Measurements from ENCODE around the gene VWDE.
"Not testable (repeated sequence)": the region's sequence is repeated elsewhere in the genome, so short reads cannot be mapped to it uniquely, and the experiment has no call there.

VWDE gene

DNA sequence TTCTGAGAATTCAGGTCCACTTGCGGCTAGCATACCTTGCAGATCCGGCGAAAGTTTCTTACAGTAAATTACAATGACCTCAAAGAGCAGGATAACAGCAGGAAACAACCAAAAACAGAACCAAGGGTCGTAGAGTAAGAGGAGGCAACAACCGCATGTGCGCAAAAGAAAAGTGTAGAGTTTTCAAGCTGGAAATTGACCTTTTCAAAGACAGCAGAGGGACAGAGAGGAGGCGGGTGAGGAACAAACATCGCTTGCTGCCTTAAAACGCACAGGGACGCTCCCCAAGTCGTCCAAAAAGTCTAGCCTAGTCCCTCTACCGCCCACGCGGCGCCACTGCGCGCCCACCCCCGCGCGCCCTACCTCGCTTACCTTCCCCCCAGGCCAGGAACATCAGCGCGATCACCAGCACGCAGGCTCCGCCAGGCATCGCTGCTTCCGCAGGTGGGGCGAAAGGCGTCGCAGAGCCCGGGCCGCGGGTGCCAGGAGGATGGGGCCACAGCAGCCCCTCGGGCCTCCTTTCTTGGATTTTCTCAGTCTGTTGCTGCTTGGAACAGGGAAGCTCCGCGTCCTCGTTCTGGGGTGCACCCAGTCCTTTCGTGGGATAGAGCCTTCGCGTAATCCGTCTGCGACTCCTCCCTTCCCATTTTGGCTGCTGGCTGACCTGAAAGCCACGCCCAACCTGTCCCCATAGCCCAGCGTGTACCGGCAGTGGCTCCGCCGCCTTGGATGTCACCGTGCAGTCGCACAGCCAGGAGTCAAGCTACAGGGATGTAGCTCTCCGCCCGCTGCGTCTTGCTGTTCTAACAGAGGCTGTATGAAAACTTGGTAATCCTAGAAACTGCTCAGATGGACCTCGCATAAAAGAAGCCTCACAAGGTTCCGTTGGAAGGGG lies at the start of gene VWDE:
Gene VWDE, minus strand, starts transcription at position 579 of the 895 bp plus-strand sequence. Its CDS starts 149 bp downstream, at position 430.
- DNase-seq = no peak

DNA sequence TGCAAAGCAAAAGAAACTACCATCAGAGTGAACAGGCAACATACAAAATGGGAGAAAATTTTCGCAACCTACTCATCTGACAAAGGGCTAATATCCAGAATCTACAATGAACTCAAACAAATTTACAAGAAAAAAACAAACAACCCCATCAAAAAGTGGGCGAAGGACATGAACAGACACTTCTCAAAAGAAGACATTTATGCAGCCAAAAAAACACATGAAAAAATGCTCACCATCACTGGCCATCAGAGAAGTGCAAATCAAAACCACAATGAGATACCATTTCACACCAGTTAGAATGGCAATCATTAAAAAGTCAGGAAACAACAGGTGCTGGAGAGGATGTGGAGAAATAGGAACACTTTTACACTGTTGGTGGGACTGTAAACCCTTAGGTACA lies 49.5 kb upstream of the VWDE start:
- not testable (repeated sequence) for DNase-seq

DNA sequence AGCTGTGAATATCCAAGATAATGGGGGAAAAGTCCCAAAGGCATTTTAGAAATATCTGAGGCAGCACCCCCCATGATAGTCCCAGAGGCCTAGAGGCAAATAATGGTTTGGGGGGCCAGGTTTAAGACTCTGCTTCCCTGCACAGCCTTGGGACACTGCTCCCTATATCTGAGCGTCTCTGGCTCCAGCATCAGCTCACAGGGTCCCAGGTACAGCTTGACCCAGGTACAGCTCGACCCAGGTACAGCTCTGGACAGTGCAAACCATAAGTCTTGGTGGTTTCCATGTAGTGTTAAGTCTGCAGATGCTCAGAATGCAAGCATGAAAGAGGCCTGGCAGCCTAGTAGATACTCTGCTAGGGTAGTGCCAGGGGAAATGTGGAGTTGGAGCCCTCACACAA lies 47.0 kb upstream of the VWDE start:
- DNase-seq = no peak

DNA sequence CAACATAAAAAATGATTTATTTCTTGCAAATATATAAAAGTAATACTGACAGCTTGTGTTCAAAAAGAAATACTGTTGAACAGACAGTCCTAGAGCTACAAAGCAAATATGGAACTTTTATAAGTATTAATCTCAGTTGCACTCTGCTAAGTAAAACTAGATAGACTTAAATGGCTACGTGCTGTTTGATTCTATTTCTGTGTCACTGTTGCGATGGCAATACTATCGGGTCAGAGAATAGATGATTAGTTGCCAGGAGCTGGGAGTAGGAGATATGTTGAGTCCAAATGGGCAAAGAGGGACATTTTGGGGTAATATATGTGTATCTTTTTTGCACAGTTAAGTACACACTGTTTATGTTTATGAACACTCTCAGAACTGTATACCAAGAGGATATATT lies 41.1 kb upstream of the VWDE start:
- no peak for DNase-seq

DNA sequence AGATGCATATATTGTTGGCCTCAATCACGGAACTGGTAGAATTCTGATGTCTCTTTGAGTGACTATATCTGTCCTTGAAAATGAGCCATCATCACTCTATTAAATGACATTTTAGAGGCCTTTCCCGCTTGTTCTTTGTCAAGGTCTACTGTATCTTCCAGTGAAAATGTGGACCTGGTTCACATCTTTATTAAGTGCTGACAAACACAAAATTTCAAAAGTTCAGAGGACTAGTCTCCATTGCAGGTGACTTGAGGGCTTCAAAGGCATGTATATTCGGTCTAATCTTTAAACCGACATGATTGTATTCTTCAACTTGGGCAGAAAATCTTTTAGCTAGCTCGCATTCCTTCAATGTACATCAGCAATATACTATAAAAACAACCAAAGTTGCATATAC lies 36.6 kb upstream of the VWDE start:
- DNase-seq = no peak

DNA sequence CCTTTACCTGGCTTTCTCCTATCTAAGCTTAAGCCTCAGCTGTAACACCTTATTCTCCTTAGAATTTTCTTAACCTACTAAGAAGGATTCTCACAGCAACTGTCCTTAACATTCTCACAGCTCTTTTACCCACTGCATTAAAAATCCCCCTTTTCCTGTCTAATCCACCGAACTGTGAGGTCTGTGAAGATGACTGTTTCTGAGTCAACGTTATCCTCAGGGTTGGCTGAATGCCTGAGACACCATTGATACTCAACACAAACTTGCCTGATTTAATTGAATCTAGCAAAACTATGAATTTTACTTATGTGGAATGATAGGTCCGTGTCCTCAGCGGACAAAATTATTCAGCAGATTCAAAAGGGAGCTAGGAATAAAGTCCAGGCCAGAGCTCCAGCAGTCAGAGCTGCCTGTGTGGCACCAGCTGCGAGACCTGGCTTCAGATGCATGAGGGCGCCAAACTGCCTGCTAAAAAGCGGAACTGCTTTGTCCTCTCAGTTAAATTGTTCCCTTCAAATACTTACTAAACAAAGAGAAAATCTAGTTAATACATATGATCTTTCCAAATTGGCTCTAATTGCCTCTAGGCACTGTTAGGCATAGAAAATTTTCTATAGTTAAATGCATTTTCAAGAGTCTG lies 33.4 kb upstream of the VWDE start:
- DNase-seq = no peak

DNA sequence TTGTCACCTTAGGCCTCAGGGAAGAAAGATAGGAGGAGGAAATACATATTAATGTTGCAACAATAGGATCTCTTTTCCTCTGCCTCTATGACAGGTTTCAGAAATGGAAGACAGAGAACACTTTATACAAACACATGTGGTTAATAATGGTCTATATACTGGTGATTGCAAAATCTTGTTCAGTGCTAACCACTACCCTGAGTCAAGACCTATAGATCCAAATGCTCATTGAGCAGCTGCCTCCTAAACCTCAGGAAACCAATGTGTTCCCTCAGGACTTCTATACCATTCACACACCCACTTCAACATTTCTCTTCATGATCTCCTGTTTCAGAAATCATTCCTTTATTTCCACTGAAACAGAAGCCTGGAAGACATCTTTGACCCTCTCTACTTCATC lies 32.5 kb upstream of the VWDE start:
- DNase-seq = no peak

DNA sequence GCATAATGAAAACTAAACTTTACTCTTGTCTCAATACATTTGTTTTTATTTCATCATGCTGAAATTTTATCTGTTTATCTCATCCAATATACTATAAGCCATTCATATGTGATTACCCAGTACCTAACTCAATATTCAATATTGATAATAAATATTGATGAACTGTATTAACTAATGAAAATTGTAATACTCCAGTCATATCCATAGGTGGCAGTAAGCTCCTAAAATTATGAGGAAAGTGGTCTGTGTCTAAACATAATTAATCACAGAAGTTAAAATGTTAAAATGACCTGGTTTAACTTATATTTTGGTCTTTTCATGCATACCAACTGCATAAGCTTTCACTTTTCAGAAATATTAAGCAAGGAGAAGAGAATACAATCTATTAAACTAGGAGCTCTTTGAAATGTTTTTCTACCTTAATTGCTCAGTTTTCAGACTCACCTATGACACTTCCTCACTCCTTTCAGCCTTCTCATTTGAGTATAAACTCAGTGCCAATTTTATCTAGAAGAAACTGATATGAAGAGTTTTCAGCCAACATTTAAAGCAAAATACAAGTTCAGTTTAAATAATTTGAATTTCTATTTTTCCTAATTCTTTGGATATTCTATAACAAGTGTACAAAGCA lies 30.5 kb upstream of the VWDE start:
- DNase-seq = no peak

DNA sequence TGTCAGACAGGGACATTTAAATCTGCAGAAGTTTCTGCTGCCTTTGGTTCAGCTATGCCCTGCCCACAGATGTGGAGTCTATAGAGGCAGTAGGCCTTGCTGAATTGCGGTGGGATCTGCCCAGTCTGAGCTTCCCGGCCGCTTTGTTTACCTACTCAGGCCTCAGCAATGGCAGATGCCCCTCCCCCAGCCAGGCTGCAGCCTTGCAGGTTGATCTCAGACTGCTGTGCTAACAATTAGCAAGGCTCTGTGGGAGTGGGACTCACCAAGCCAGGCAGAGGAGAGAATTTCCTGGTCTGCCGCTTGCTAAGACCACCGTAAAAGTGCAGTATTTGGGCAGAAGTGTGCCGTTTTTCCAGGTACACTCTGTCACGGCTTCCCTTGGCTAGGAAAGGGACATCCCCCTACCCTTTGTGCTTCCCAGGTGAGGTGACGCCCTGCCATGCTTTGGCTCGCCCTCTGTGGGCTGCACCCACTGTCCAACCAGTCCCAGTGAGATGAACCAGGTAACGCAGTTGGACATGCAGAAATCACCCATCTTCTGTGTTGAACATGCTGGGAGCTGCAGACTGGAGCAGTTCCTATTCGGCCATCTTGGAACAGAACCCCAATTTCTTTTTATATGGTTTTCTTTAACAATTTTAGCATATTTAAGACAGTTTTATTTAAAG lies 28.4 kb upstream of the VWDE start:
- no peak for DNase-seq

DNA sequence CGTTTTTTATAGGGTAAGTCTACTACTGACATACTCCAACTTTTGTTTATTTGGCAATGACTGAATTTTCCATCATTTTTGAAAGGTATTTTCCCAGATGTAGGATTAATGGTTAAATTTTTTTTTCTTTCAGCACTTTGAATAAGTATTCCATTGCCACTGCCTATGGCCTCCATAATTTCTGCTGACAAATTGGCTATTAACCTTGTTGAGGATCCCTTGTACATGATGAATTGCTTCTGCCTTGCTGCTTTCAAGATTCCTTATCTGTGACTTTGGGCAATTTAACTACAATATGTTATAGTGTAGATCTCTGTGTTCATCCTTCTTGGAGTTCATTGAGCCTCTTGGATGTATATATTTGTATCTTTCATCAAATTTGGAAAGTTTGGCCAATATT lies 21.6 kb upstream of the VWDE start:
- DNase-seq = no peak

DNA sequence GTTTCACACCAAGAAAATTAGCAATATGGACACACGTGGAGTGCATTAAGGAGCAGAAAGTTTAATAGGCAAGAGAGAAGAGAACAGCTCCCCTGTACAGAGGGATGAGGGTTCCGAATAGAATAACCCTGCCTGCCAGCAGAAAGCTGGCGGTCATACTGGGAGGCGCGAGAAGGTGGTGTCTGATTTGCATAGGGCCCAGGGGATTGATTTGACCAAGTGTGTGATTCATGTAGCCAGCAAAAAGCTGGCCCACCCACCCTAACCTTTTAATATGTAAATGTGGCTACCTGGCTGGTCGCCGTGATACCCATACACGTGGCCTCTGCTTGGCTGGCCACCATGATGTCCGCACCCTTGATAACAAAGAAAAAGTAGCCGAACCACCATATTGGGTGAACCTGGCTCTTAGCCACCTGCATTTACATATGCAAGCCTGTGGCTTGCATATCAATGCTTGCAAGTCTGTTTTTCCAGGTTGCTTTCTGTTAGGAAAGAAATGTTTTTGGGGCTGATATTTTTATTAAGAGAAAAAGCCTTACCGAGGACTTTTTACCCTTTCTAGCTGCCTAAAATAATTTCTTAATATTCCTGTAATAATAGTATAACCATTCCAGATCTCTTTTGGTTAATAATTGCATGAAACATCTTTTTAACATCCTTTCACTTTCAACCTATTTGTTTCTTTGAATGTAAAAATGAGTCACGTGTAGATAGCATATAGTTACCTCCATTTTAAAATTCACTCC lies 20.5 kb upstream of the VWDE start:
- DNase-seq = no peak

DNA sequence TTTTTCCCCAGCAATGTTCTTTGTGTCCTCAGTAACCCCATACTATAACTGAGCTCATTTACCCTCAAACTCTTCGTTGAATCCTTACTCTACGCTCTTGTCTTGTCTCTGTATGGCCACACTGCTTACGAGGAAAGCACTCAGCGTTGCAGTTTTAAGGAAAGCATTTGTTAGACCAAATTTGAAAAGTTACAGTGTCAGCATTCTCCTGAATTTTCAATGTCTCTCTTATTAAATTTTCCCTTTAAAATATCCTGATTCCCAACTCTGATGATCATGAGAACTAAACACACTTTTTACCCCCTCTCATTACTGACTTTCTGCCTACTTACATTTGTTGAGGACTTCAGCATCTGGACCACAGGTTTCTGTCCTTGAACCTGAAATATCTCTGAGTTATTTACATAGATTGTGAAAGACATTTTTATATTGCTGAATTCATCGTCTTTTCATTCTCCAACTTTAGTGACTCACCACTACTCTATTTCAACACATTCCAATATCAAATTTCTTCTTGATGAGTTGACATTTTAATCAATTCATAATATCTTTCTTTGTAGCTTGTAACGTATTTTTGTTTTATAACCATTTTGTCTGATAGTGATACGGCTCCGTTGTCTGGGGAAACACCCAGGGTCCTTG lies 19.8 kb upstream of the VWDE start:
- DNase-seq = no peak

DNA sequence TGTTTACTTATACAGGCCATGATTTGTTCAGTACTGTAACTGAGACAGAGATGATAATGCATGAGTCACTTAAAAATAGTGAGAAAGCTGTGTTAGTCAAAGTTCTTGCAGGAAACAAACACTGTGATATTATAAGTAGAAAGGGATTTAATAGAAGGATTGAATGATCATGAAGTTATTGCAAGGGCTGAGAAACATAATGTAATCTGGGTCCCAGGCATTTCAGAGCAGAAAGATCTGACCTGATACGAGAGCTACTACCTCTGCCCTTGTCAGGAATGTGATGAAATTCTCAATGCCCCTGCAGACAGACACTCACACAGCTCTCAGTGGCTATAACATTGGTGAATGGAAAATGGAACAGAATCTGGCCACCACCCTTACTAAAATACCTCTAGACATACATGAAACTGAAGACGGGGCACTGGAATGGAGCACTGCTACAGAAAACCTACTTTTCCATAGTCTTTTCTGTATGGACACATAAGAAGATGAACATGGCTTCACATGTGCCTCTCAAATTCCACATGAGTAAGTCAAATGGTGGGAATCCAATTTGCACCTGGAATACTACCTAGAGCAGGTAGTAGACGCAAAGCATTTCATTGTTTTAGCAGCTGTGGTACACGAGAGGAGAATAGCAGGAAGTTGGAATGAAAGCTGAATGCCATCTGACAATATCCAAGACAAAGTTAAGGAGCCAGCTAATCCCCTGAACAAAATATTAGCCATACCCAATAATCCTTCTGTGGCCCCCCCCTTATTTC lies 19.1 kb upstream of the VWDE start:
- DNase-seq = no peak

DNA sequence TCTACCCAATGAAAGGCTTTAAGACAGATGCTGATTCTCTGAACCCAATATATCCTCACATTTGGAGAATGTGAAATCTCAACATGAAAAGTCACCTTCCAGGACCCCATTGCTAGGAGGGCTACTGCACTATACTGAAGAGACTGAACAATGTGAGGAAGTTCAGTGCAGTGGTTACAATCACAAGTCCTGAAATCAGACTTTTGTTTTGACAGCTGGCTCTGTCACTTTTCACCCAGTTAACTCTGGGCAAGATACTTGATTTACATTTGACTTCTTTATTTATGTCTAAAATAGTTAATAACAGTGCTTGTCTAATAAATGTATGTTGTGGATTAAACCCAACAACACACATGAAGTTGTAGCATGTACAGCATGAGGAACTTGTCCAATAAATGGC lies 14.8 kb upstream of the VWDE start:
- DNase-seq = no peak

DNA sequence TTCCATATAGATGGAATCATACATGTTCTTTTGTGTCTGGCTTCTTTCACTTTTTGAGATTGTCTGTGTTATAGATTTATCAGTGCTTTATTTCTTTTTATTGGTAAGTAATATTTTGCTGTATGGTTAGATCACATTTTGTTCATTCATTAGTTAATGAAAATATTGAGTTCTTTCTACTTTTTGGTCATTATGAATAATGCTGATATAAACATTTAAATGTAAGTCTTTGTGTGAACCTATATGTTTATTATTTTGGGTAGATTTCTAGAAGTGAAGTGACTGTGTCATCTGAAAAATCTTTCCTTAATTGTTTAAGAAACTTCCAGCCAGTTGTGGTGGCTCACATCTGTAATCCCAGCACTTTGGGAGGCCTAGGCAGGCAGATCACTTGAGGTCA lies 11.4 kb upstream of the VWDE start:
- no peak for DNase-seq

DNA sequence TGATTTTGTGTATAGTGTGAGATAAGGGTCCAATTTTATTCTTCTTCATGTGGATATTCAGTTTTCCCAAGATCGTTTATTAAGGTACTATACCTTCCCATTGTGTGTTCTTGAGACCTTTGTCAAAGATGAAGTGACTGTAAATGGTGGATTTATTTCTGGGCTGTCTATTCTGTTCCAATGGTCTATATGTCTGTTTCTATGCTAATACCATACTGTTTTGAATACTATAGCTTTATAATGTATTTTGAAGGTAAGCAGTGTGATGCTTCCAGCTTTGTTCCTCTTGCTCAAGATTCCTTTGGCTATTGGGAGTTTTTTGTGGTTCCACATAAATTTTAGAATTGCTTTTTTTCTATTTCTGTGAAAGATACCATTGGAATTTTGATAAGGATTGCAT lies 8.7 kb upstream of the VWDE start:
- no peak for DNase-seq

DNA sequence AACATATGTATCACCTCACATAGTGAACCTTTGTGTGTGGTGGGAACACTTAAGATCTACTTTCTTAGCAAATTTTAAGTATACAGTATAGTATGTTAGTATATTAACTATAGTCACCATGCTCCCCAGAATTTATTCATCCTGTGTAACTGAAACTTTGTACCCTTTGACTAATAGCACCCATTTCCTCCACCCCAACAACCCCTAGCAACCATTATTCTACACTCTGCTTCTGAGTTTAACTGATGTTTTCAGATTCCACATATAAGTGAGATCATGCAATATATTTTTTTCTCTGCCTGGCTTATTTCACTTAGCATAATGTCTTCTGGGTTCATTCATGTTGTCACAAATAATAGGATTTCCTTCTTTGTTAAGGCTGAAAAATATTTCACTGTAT lies 6.9 kb upstream of the VWDE start:
- DNase-seq = no peak

DNA sequence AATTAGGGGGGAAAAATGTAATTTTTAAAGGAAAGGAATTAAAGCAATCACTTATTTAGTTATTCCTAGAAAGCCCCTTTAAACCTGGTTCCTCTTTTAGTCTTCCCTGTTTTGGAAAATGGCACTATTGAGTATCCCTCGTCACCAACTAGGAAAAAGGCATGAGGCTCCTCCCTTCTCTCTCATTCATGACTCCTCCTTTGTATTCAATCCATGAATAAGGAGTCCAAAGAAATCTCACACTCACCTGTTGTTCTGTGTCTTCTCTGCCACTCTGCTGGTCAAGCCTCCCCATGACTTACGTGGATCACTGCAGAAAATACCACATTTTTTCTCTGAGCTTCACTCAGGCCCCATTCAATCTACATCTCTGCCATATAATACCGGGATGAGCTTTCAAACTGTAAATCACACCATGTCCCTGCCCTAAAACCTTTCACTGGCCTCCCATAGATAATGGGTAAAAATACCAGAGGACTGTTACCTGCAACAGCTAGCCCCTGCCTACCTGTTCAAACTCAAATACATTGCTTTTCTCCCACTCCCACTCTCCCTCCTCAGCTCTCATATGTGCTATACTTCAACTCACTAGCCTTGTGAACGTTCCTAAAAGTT lies 5.5 kb upstream of the VWDE start:
- no peak for DNase-seq

DNA sequence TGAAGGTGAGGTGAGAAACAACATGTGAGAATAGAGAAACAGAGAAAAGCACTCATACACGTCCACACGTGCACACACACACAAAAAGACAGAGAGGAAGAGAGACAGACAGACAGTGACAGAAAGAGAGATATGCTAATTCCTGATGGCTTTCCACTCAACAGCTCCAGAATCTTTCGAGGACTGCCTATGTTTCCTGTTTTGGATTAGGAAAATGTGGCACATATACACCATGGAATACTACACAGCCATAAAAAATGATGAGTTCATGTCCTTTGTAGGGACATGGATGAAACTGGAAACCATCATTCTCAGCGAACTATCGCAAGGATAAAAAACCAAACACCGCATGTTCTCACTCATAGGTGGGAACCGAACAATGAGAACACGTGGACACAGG lies 4.0 kb upstream of the VWDE start:
- not testable (repeated sequence) for DNase-seq

DNA sequence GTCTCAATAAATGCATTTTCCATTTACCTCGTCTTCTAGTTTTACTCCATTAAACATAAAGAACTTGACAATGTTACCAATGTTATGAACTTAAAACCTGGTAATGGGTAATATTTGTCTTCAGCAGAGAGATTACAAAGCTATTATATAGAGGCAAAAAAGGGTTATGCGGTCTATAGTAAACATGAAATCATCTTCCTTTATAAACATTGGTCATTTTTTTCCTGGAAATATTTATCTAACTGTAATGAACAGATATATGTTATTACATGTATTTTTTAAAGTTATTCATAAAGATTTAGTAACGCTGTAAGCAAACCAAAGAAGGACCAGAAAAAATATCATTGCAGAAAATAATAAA lies 1.3 kb downstream of the VWDE start:
- DNase-seq = no peak

Measured in NK-92 treated with Interleukin-12 subunit alpha and Interleukin-12 subunit beta, amount 100 ng/mL, for 24 hours (cell line).